Measurements from ENCODE around the gene COPA.

- TF ChIP-seq FOXA1 (IDR thresholded peaks at IDR 0.05) (no peak), FOXM1 (IDR thresholded peaks at IDR 0.05; ENCODE audit: borderline replicate concordance) (no peak), ELF4 (IDR thresholded peaks at IDR 0.05) (no peak), SUZ12 (IDR thresholded peaks at IDR 0.05) (no peak), BHLHE40 (IDR thresholded peaks at IDR 0.05; ENCODE audit: borderline replicate concordance) (no peak), L3MBTL2 (conservative IDR thresholded peaks at IDR 0.05) (no peak), HDGF (IDR thresholded peaks at IDR 0.05; ENCODE audit: borderline replicate concordance) (no peak)
- TF ChIP-seq, protein P1, sequence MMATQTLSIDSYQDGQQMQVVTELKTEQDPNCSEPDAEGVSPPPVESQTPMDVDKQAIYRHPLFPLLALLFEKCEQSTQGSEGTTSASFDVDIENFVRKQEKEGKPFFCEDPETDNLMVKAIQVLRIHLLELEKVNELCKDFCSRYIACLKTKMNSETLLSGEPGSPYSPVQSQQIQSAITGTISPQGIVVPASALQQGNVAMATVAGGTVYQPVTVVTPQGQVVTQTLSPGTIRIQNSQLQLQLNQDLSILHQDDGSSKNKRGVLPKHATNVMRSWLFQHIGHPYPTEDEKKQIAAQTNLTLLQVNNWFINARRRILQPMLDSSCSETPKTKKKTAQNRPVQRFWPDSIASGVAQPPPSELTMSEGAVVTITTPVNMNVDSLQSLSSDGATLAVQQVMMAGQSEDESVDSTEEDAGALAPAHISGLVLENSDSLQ (IDR thresholded peaks at IDR 0.05) = no peak
These were observed 8.6 kb upstream of the COPA start for GRCh38 chr1:160351629-160352028.

Data from HEK293T (cell line).